Endothelial cell of umbilical vein (primary cell): ENCODE data around the gene SMC5.

ENCODE experiments used
- EZH2 ChIP-seq: IDR thresholded peaks from 2 replicates; pipeline ENCODE4 v1.6.1; 2012; ENCODE audit warnings: borderline replicate concordance, low read depth, mild to moderate bottlenecking, moderate library complexity, low read length, inconsistent platforms; ENCODE audit not compliant: severe bottlenecking
- FOS ChIP-seq: IDR thresholded peaks from 2 replicates; pipeline ENCODE4 v1.6.1; 2011; ENCODE audit warnings: mild to moderate bottlenecking, low read length, moderate library complexity, borderline replicate concordance; ENCODE audit not compliant: insufficient read depth
- GATA2 ChIP-seq: IDR thresholded peaks from 2 replicates; pipeline ENCODE4 v1.7.0; 2011; ENCODE audit warnings: low read depth, mild to moderate bottlenecking, moderate library complexity, mixed read lengths, low read length; ENCODE audit not compliant: insufficient read length, insufficient read depth
- JUN ChIP-seq: IDR thresholded peaks from 2 replicates; pipeline ENCODE4 v1.6.1; 2011; ENCODE audit warnings: borderline replicate concordance, low read depth; ENCODE audit not compliant: insufficient read length, insufficient read depth
- POLR2A ChIP-seq: IDR thresholded peaks from 2 replicates; pipeline ENCODE4 v1.6.1; 2012; ENCODE audit warnings: low read depth, mild to moderate bottlenecking, control low read depth, low read length
- POLR2AphosphoS5 ChIP-seq: IDR thresholded peaks from 2 replicates; pipeline ENCODE4 v1.6.1; 2012; ENCODE audit warnings: low read depth, mild to moderate bottlenecking, control low read depth, low read length, moderate library complexity; ENCODE audit not compliant: insufficient read depth
- TF ChIP-seq, protein P1 (sequence below), 2 donors: IDR thresholded peaks; 1 replicate in 1 of 2; 2 replicates in 1 of 2; pipeline ENCODE4 v1.5.1; 2011; ENCODE audit warnings: low read length in 2 of 2, mild to moderate bottlenecking in 2 of 2, moderate library complexity in 2 of 2, control low read depth in 1 of 2, inconsistent platforms in 1 of 2, low read depth in 1 of 2; ENCODE audit not compliant: insufficient read depth in 1 of 2; ENCODE audit errors: extremely low read depth in 1 of 2

DNA sequence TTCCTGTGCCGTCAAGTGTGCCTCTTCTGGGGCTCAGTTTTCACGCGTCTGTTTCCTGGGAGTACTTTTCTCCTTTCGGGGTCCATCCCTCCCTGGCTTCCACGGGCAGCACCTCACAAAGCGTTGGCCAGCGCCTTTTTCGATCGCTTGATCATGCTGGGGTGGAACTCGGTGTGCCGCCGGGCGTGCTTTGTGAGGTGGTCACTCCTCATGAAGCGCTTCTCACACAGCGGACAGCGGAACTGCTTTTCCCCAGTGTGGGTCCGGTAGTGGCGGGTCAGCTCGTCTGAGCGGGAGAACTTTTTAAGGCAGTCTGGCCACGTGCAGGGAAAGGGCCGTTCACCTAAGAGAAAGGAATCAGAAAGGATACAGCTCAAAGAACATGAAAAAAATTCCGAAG lies 128.9 kb downstream of the SMC5 start:
- TF ChIP-seq, protein P1, sequence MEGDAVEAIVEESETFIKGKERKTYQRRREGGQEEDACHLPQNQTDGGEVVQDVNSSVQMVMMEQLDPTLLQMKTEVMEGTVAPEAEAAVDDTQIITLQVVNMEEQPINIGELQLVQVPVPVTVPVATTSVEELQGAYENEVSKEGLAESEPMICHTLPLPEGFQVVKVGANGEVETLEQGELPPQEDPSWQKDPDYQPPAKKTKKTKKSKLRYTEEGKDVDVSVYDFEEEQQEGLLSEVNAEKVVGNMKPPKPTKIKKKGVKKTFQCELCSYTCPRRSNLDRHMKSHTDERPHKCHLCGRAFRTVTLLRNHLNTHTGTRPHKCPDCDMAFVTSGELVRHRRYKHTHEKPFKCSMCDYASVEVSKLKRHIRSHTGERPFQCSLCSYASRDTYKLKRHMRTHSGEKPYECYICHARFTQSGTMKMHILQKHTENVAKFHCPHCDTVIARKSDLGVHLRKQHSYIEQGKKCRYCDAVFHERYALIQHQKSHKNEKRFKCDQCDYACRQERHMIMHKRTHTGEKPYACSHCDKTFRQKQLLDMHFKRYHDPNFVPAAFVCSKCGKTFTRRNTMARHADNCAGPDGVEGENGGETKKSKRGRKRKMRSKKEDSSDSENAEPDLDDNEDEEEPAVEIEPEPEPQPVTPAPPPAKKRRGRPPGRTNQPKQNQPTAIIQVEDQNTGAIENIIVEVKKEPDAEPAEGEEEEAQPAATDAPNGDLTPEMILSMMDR (IDR thresholded peaks at IDR 0.05; ENCODE audit: extremely low read depth in 1 of 2, insufficient read depth in 1 of 2, low read depth in 1 of 2, low read length in 2 of 2), result no peak
- no peak for TF ChIP-seq POLR2A
- TF ChIP-seq POLR2AphosphoS5, result no peak
- no peak for TF ChIP-seq FOS
- no peak for TF ChIP-seq GATA2
- no peak for TF ChIP-seq JUN
- no peak for TF ChIP-seq EZH2
